SH-SY5Y (cell line): ENCODE data around the gene LGI2.

ENCODE experiments used
- GATA2 ChIP-seq: IDR thresholded peaks from 2 replicates; pipeline ENCODE4 v1.6.1; 2011; ENCODE audit warnings: mild to moderate bottlenecking, low read depth, low read length
- GATA3 ChIP-seq: IDR thresholded peaks from 2 replicates; pipeline ENCODE4 v1.6.1; 2011; ENCODE audit warnings: low read depth, mild to moderate bottlenecking, low read length, moderate library complexity

- TF ChIP-seq GATA2 (no peak), GATA3 (no peak)
Observed at GRCh38 chr4:25013756-25014661, 16.7 kb downstream of the LGI2 start.
